DND-41 (cell line): ENCODE measurements around the gene SVIL.

ENCODE experiments used
- ATAC-seq: fragments of 200-7000 bp; cut with Tn5 transposase; 3 replicates; pipeline ENCODE4 v1.9.1; 2021; ENCODE audit warnings: low read depth; ENCODE audit not compliant: insufficient read depth
- DNase-seq: peaks from one replicate; pipeline ENCODE4 v3.0.0-alpha.2; 2020
- H2AFZ ChIP-seq: 2 replicates; pipeline ENCODE4 v1.6.0; 2012; ENCODE audit warnings: low read depth, low read length
- H3K27ac ChIP-seq: 2 replicates; pipeline ENCODE4 v1.5.1; 2012; ENCODE audit warnings: low read length, inconsistent platforms
- H3K27me3 ChIP-seq: fragments of 200-600 bp; sonication (generic); 2 replicates; pipeline ENCODE4 v1.6.0; 2012; ENCODE audit warnings: low read length, mild to moderate bottlenecking, inconsistent platforms; ENCODE audit not compliant: insufficient read depth, poor library complexity
- H3K36me3 ChIP-seq: 2 replicates; pipeline ENCODE4 v1.5.1; 2012; ENCODE audit warnings: low read length, inconsistent platforms; ENCODE audit not compliant: insufficient read depth
- H3K4me1 ChIP-seq: 2 replicates; pipeline ENCODE4 v1.5.1; 2012; ENCODE audit warnings: mild to moderate bottlenecking, low read length; ENCODE audit not compliant: insufficient read depth
- H3K4me2 ChIP-seq: 2 replicates; pipeline ENCODE4 v1.6.0; 2012; ENCODE audit warnings: mild to moderate bottlenecking, moderate library complexity, low read length, inconsistent platforms; ENCODE audit not compliant: insufficient read depth
- H3K4me3 ChIP-seq, 2 experiments: fragments of 200-600 bp in 1 of 2; shearing (Covaris generic) in 1 of 2; 2 replicates each; pipeline ENCODE4 v1.5.1; 2012 to 2016; ENCODE audit warnings: inconsistent platforms in 2 of 2, low read length in 2 of 2, mild to moderate bottlenecking in 2 of 2, low read depth in 1 of 2, moderate library complexity in 1 of 2
- H3K79me2 ChIP-seq: 2 replicates; pipeline ENCODE4 v1.6.0; 2012; ENCODE audit warnings: low read length, inconsistent platforms; ENCODE audit not compliant: insufficient read depth
- H3K9ac ChIP-seq: 2 replicates; pipeline ENCODE4 v1.6.0; 2012; ENCODE audit warnings: low read depth, mild to moderate bottlenecking, inconsistent platforms, low read length, moderate library complexity
- H3K9me3 ChIP-seq: 2 replicates; pipeline ENCODE4 v1.5.1; 2012; ENCODE audit warnings: low read length, moderate library complexity, mild to moderate bottlenecking, inconsistent platforms; ENCODE audit not compliant: insufficient read depth, severe bottlenecking
- H4K20me1 ChIP-seq: 2 replicates; pipeline ENCODE4 v1.6.0; 2012; ENCODE audit warnings: low read length; ENCODE audit not compliant: insufficient read depth
- EZH2 ChIP-seq: IDR thresholded peaks from 3 replicates; pipeline ENCODE4 v1.6.1; 2012; ENCODE audit warnings: borderline replicate concordance, low read depth, mild to moderate bottlenecking, moderate library complexity, low read length, inconsistent platforms; ENCODE audit not compliant: severe bottlenecking
- TF ChIP-seq, protein P1 (sequence below): IDR thresholded peaks from 2 replicates; pipeline ENCODE4 v1.5.1; 2012; ENCODE audit warnings: borderline replicate concordance, low read length, moderate library complexity, mild to moderate bottlenecking; ENCODE audit not compliant: poor library complexity, severe bottlenecking; ENCODE audit errors: extremely low read depth

Gene SVIL

DNA sequence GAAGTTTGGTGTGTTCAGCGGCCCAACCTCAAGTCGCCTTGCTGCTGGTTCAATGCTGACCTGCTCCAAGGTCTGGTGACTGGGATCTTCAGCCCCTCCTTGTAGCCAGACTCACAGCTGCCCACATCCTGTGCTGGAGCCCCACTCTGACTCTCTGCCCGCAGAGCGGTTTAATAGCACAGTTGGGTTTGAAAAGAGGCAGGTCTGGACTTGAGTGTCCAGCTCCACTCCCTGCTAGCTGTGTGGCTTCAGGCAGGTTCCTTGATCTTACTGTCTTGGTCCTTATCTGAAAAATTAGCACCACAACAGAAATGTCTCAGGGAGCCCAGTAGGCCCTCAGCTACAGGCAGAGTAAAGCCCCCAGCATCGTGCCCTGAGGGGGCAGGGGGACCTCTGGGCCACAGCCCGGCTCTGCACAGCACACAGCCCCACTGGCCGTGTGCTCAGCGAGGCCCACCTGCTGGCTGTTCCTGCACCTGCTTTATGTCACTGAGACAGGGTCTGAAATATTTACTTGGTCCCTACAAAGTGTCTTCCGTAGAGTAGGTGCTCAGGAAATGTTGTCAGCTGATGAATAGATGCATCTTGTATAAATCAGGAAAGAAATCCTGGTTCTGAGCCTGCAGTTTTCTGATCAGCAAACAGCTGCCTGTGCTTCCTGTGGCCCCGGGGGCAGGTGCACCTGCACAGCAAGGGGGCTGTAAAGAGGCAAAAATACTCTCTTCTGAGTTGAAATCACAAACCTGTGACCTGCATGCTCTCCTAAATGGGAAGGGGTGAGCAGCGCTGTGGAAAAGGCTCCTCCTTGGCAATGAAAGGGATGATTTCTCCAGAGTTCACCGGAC lies 155.5 kb downstream of the SVIL start:
- Histone ChIP-seq H3K4me2 (no peak overlapping the region), H3K79me2 (no peaks in the 10 kb centered on the region), H3K9me3 (no peaks in the 10 kb centered on the region), H3K27ac (peak overlapping the region; percentile 67), H4K20me1 (no peaks in the 10 kb centered on the region), H2AFZ (no peak overlapping the region), H3K9ac (no peak overlapping the region), H3K4me3 (no peak overlapping the region), H3K27me3 (no peaks in the 10 kb centered on the region), H3K36me3 (peaks cover 59% of the 10 kb centered on the region), H3K4me1 (peaks cover 5% of the 10 kb centered on the region)
- 0 out of 3 replicates have a peak, but pooled peaks have one; percentile 49 for ATAC-seq
- DNase-seq = peak; percentile 20
- TF ChIP-seq EZH2 = no peak
- TF ChIP-seq, protein P1, sequence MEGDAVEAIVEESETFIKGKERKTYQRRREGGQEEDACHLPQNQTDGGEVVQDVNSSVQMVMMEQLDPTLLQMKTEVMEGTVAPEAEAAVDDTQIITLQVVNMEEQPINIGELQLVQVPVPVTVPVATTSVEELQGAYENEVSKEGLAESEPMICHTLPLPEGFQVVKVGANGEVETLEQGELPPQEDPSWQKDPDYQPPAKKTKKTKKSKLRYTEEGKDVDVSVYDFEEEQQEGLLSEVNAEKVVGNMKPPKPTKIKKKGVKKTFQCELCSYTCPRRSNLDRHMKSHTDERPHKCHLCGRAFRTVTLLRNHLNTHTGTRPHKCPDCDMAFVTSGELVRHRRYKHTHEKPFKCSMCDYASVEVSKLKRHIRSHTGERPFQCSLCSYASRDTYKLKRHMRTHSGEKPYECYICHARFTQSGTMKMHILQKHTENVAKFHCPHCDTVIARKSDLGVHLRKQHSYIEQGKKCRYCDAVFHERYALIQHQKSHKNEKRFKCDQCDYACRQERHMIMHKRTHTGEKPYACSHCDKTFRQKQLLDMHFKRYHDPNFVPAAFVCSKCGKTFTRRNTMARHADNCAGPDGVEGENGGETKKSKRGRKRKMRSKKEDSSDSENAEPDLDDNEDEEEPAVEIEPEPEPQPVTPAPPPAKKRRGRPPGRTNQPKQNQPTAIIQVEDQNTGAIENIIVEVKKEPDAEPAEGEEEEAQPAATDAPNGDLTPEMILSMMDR = no peak

DNA sequence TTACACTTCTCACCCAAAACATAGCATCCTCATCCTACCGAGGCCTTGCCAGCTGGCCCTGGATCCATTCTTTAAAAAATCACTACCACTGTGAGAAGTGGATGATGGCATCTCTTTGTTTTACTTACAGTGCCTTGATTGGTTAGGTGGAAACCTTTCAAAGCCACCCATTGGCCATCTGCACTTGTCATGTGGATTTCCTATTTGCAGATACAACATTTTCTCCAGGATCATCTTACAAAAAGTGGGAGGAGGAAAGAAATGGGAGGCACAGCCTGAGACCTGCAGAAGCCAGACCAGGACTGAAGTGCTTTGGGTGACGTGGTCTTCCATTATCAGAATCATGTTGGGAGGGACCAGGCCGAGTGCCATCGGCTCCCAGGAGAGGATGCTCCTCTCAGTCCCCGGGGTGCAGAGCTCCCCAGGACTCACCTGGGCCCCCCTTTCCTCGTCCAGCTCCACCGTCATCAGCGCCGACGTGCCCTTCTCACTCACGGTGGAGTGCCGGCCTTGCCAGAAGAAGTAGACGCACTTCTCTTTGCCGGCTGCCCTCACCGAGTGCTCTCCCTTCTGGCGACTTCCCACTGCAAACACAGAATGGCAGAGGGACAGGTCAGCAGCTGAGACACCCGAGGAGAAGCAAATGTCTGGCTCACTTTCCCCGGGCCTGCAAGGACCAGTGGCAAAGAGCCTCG lies 161.2 kb downstream of the SVIL start:
- H3K79me2 ChIP-seq = no peaks in the 10 kb centered on the region
- H3K9me3 ChIP-seq = no peaks in the 10 kb centered on the region
- H3K27ac ChIP-seq = no peak overlapping the region
- ATAC-seq (no peak), DNase-seq (no peak)
- TF ChIP-seq EZH2 = no peak
- TF ChIP-seq, protein P1 = no peak
- H3K27me3 ChIP-seq = no peaks in the 10 kb centered on the region
- no peak overlapping the region for H3K4me2 ChIP-seq
- H2AFZ ChIP-seq = no peak overlapping the region
- H4K20me1 ChIP-seq = no peaks in the 10 kb centered on the region
- peaks cover 2% of the 10 kb centered on the region for H3K4me1 ChIP-seq
- no peak overlapping the region for H3K4me3 ChIP-seq
- H3K9ac ChIP-seq = no peak overlapping the region
- H3K36me3 ChIP-seq = peaks cover 71% of the 10 kb centered on the region

DNA sequence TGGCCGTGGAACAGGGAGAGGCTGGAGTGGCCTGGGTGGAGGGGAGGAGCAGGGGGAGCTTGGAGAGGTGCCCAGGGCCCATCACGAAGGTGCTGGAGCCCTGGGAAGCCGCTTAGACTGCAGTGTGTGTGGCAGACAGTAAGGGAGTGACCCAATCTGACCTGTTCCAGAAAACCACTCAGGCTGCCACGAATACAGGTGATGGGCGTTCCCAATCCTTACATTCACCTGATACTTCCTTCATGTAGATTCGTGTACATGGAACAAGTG lies 161.7 kb downstream of the SVIL start:
- Histone ChIP-seq H2AFZ (no peak overlapping the region), H3K27me3 (no peaks in the 10 kb centered on the region), H3K9ac (no peak overlapping the region), H3K4me2 (no peak overlapping the region), H3K79me2 (no peaks in the 10 kb centered on the region), H4K20me1 (no peaks in the 10 kb centered on the region), H3K4me1 (peaks cover 2% of the 10 kb centered on the region), H3K27ac (no peak overlapping the region), H3K36me3 (peaks cover 66% of the 10 kb centered on the region), H3K9me3 (no peaks in the 10 kb centered on the region), H3K4me3 (no peak overlapping the region)
- DNase-seq (no peak), ATAC-seq (no peak)
- no peak for TF ChIP-seq EZH2
- TF ChIP-seq, protein P1 = no peak
